VCaP (cell line): ENCODE data around the gene HSBP1L1.
"Not testable (repeated sequence)": the region's sequence is repeated elsewhere in the genome, so short reads cannot be mapped to it uniquely, and the experiment has no call there.

Source experiments
- H3K27ac ChIP-seq: fragments of 450-650 bp; 2 replicates; pipeline ENCODE4 v1.5.1; 2017
- CTCF ChIP-seq: fragments of 450-650 bp; conservative IDR thresholded peaks from 2 replicates; pipeline ENCODE4 v1.5.1; 2017; ENCODE audit warnings: mild to moderate bottlenecking, moderate library complexity

The HSBP1L1 gene

GRCh38 chr18:79987566-79987965 lies 23.1 kb downstream of the HSBP1L1 start:
- TF ChIP-seq CTCF, result no peak
- H3K27ac ChIP-seq, result peak overlapping the region; percentile 93

- peak overlapping the region; percentile 93 for H3K27ac ChIP-seq
- peak; percentile 22; the same call in 1 of the 2 replicates for TF ChIP-seq CTCF
Measured at GRCh38 chr18:79988071-79988450, 23.6 kb downstream of the HSBP1L1 start.

GRCh38 chr18:79988451-79989194 lies 24.2 kb downstream of the HSBP1L1 start, which contains the start of gene TXNL4A:
Gene TXNL4A (minus strand): TSS chr18:79988563. CDS start chr18:79988392, 171 bp downstream.
- peak within 1 kb of the TSS; percentile 93 for H3K27ac ChIP-seq
- no peak for TF ChIP-seq CTCF

GRCh38 chr18:79989195-79989497 lies 24.7 kb downstream of the HSBP1L1 start:
- H3K27ac ChIP-seq, result peak overlapping the region; percentile 93

GRCh38 chr18:79991494-79991893 lies 27.1 kb downstream of the HSBP1L1 start:
- no peak overlapping the region for H3K27ac ChIP-seq
- TF ChIP-seq CTCF, result no peak

More at GRCh38 chr18:79989195-79989497, 24.7 kb downstream of the HSBP1L1 start:
- no peak for TF ChIP-seq CTCF

- not testable (repeated sequence) for H3K27ac ChIP-seq
Measured at GRCh38 chr18:79999701-80000100, 35.3 kb downstream of the HSBP1L1 start.

GRCh38 chr18:80000877-80001276 lies 36.4 kb downstream of the HSBP1L1 start:
- no peak overlapping the region for H3K27ac ChIP-seq
- TF ChIP-seq CTCF, result no peak

- H3K27ac ChIP-seq, result no peak overlapping the region
- TF ChIP-seq CTCF, result no peak
Measured at GRCh38 chr18:80002468-80002867, 38.0 kb downstream of the HSBP1L1 start.
